ENCODE data around the gene HMGXB4. TPM values are rescaled to one million over a fixed set of nuclear protein-coding genes. Genes with fewer than 3 reads are reported as not detected.

Gene HMGXB4
- total and polyA plus RNA-seq, 9 donors: 14.8 to 23.9 (median 20.0) TPM

- no peak for DNase-seq
- no peaks in the 10 kb centered on the region for H3K27me3 ChIP-seq
- H3K4me1 ChIP-seq (ENCODE audit: insufficient read depth): no peaks in the 10 kb centered on the region
- no peaks in the 10 kb centered on the region for H3K36me3 ChIP-seq
- H3K9me3 ChIP-seq: no peaks in the 10 kb centered on the region
- no peak overlapping the region for H3K27ac ChIP-seq
- TF ChIP-seq EP300 (IDR thresholded peaks at IDR 0.05): no peak
- TF ChIP-seq POLR2A (IDR thresholded peaks at IDR 0.05): no peak
- TF ChIP-seq CTCF (IDR thresholded peaks at IDR 0.05): no peak
- H3K4me3 ChIP-seq: no peak overlapping the region
- WGBS, 3 donors: 89 to 98% (median 97%) methylated on average over 3 of the region's 3 CpGs
- intact Hi-C loops (cut with DNase I): no loop called here
Observed at GRCh38 chr22:35269630-35270029, 12.3 kb downstream of the HMGXB4 start.

DNA sequence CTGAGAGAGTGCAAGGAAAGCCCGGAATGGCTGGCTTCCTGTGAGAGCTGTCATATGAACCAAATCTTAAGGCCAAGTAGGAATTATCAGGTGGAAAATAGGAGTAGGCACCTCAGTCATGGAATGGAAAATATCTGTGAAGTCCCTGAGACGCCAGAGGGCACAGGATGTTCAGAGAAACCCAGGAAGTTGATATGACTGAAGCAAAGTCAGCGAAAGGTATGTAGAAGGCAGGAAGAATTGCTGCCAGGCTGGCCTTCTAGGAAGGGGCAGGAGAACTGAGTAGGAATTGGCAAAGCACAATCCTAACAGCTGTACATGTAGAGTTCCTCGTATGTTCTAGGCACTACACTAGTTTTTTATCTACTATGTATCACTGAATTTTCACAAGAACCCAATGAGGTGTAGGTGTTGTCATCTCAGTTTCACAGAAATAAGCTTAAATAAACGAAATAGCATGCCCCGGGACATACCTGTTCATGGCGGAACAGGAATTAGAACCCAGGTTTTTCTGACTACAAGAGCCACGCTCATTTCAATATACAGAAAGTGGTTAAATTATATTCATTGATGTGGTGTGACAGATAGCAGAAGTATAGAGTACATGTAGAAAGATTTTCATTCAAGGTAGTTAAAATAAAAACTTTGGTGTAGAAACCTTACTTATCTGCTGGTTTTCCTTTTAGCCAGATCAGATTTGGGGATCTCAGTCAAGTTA lies 17.0 kb downstream of the HMGXB4 start:
- intact Hi-C loops (cut with DNase I): no loop called here
- TF ChIP-seq EP300 (IDR thresholded peaks at IDR 0.05) (no peak), POLR2A (IDR thresholded peaks at IDR 0.05) (no peak), CTCF (IDR thresholded peaks at IDR 0.05) (no peak)
- 93 to 94% (median 94%) methylated on average over 8 of the region's 8 CpGs for WGBS, 3 donors
- Histone ChIP-seq H3K9me3 (no peaks in the 10 kb centered on the region), H3K4me1 (ENCODE audit: insufficient read depth) (no peaks in the 10 kb centered on the region), H3K27ac (no peak overlapping the region), H3K36me3 (no peaks in the 10 kb centered on the region), H3K4me3 (no peak overlapping the region), H3K27me3 (no peaks in the 10 kb centered on the region)
- no peak for DNase-seq

DNA sequence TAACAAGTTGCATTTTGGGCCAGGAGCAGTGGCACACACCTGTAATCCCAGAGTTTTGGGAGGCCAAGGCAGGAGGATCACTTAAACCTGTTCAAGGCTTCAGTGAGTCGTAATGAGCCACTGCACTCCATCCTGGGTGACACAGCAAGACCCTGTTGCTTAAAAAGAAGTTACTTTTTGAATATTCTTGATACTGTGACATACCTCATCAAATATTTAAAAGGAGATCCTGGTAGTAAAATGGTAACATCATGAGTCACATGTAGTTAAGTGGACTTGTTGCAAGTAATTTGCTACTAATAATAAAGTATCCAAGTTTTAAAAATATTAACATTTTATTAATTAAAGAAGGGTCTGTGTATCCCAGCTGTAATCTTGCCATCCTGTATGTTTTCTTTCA lies 18.3 kb downstream of the HMGXB4 start:
- TF ChIP-seq CTCF (IDR thresholded peaks at IDR 0.05) (no peak), POLR2A (IDR thresholded peaks at IDR 0.05) (no peak), EP300 (IDR thresholded peaks at IDR 0.05) (no peak)
- no peak for DNase-seq
- H3K4me3 ChIP-seq: no peak overlapping the region
- no peak overlapping the region for H3K27ac ChIP-seq
- H3K27me3 ChIP-seq: no peaks in the 10 kb centered on the region
- no peaks in the 10 kb centered on the region for H3K4me1 ChIP-seq (ENCODE audit: insufficient read depth)
- no peaks in the 10 kb centered on the region for H3K36me3 ChIP-seq
- WGBS, 3 donors: 83 to 96% (median 89%) methylated on average over 1 of the region's 1 CpG
- H3K9me3 ChIP-seq: no peaks in the 10 kb centered on the region
- intact Hi-C loops (cut with DNase I): no loop called here

DNA sequence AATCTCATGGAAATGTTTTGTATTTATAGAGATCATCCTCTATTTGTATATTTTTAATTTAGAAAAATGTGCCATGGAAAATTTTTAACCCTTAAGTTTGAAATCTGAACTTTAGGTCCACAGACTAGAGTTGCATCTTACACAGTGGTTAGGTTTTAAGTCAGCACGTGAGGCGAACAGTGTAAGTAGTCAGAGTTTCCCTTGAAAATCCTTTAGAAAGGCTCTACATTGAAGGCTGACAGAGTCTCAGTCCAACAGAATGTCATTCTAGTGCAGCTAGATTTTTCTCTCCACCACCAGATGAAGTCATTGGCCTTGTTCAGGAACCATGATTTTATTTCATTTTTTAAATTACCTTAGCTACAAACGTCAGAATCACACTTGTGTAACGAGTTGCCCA lies 18.7 kb downstream of the HMGXB4 start:
- Histone ChIP-seq H3K4me3 (no peak overlapping the region), H3K36me3 (no peaks in the 10 kb centered on the region), H3K27me3 (no peaks in the 10 kb centered on the region), H3K9me3 (no peaks in the 10 kb centered on the region), H3K4me1 (ENCODE audit: insufficient read depth) (no peaks in the 10 kb centered on the region), H3K27ac (no peak overlapping the region)
- 67 to 73% (median 69%) methylated on average over 4 of the region's 4 CpGs for WGBS, 3 donors
- DNase-seq: no peak
- intact Hi-C loops (cut with DNase I): no loop called here
- TF ChIP-seq POLR2A (IDR thresholded peaks at IDR 0.05) (no peak), CTCF (IDR thresholded peaks at IDR 0.05) (no peak), EP300 (IDR thresholded peaks at IDR 0.05) (no peak)
